Kidney capillary endothelial cell (primary cell): ENCODE measurements around the gene SLC12A4.

Experiments
- DNase-seq: peaks from one replicate; pipeline ENCODE4 v3.0.0-alpha.2; 2018; ENCODE audit warnings: low spot score

Gene SLC12A4

DNA sequence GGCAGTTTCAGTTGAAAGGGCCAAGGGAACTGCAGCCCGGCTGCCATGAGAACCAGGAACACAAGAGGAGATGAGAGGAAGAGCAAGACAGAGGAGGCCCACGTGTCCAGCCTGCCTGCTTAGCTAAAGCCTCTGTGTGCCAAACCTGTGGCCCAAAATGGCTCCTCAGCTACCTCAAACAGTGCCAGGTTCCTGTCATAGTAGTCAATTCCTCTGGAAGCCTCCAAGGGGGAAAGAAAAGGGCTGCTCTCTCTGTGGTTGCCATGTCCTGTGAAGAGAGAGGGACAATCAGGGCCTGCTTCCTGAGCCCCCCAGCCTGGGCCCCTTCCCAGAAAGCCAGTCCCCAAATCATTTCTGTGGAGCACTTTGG, 5.2 kb downstream of the SLC12A4 start:
- no peak for DNase-seq

DNA sequence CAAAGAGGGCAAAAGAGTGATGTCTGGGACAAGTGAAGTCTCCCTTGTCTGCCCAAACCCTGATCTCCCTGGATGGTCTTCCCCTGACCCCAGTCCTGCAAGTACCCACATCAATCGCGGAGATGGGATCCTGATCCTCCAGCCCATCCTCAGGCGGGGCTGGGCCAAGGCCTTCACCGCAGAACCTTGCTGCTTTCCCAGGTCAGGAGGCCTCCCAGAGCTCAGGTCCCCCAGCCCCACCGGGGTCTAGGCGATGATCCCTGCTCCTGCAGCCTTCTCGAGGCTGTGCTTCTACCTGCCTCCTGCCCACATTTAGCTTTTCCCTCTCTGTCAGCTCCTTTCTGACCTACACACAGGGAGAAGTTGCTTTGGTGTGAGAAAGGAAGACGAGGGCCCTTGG, 6.3 kb downstream of the SLC12A4 start:
- no peak for DNase-seq

DNA sequence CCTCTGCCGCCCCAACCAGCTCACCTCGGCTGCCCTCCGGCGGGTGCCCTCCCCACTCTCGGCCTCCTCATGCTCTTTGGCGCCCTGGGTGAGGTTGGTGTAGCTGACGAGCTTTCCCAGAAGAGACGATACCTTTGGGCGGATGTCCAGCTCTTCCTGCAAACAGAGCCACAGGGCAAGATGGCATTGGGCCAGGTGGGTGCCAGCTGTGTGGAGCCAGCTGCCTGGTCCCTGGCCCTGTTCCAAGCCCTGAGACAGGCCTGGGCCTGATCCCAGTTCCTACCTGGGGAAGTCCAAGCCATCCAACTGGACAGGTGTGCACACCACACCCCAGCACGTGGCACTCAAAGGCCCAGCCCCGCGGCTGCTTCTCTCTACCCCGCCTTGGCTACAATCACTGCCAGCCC, 6.9 kb downstream of the SLC12A4 start:
- DNase-seq, result no peak

DNA sequence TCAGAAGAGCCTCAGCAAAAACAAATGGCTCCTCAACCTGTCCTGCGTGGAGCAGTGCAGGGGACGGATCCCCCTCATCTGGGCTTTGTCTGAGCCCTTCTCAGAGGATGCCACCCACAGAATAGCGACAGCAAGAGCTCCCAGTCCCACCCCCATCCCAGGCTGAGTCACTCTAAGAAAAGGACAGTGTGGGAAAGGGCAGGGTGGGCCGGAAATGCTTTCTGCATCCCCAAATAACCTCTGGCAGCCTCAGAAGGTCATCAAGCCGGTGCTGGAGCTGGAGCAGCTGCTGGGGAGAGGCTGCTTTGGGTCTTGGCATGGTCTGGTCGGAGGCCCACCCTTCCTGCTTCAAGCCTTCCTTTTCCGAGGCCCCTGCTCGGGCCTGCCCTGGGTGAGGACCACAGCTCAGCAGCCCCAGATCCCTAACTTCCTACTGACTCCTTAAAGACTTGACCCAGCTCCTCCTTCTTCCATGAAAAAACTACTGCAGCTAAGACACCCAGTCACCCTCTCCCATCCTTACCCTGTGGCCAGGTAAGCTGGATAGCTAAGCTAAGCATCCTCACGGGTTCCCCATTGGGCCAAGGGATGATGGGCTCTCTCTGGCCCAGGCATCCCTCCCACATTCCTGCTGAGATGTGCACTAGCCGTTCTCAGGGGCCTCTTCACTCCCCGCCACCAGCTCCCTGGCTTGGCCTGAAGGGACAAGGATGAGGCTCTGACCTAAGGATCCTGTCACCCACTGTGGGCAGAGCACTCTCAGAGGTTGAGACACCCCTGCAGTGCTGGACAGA, 8.7 kb downstream of the SLC12A4 start:
- DNase-seq, result no peak

DNA sequence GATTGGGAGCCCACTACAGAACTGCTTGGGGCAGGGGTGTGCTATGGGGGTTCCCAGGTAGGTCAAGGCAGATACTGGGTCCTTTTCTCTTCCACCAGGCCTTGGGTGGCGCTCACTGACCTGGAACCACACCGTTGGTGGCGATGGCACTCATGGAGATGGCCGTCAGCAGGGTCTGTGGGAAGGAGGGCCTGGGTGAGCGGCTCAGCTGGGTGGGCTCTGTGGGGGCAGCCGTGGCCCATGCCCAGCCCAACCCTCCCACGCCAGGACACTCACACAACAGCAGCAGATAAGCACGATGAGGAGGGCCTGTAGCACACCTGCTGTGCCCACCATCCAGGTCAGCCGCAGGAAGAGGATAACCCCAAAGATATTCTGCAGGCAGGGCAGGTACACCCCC, 10.8 kb downstream of the SLC12A4 start:
- DNase-seq, result no peak

DNA sequence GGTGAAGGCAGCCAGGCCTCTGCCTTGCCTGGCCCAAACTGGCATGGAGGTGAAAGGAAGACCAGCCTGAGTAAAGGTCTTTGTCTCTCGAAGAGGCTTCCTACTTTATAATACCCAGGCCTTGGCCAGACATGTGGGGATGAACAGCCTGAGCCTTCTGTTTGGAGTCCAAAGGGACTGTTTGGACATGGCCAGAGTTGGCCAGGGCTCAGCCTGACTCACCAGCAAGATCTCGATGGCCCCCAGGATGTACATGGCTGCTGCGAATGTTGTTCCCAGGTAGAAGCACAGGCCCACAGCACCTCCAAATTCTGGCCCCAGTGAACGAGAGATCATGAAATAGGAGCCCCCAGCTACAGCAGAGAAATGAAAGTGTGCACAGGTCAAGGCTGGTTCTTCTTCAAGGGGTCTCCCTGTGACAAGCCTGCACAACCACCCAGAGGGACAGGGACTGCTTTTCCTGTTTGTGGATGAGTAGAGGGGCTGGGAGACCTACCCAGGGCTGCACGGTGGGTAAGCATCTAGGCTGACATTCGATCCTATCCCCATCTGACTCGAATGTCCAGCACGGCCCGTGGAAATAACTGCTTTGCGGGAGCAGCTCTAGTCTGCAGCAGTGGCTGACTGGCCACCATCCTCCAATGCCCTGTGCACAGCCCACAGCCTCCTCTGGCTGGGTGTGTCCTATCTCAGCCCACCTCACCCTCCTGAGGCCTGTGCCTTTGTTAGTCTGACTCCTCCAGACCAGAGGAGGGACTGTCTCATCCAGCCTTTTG, 13.8 kb downstream of the SLC12A4 start:
- no peak for DNase-seq

- no peak for DNase-seq
Observed at GRCh38 chr16:67953641-67954375, 14.6 kb downstream of the SLC12A4 start.

- DNase-seq, result no peak
Observed at GRCh38 chr16:67951485-67951884, 17.0 kb downstream of the SLC12A4 start.

DNA sequence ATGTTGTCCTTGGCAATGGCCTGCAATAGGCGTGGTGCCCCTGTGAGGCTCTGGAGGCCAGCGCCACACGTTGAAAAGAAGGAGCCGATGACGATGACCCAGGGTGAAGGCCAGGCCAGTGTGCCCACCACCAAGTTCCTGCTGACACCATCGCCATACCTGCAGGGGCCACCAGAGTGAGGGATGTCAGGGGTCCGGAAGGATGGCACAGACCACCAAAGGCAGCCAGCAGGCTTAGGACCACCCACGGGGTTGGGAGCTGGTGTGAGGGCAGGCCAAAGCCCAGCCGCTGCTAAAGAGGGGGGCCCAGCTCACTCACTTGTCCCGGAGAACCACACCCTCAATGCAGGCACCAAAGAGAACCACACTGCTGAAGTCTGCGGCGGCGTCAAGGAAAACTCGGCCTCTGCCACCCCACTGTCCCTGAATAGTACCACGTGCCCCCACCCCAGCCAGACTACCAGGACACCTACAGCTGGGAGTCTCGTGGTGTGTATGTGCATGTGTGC, 18.0 kb downstream of the SLC12A4 start:
- no peak for DNase-seq

GRCh38 chr16:67949645-67950044, 18.8 kb downstream of the SLC12A4 start:
- DNase-seq, result no peak

- DNase-seq, result no peak
Observed at GRCh38 chr16:67948015-67948414, 20.4 kb downstream of the SLC12A4 start.

- DNase-seq, result no peak
Observed at GRCh38 chr16:67946966-67947558, 21.4 kb downstream of the SLC12A4 start.

DNA sequence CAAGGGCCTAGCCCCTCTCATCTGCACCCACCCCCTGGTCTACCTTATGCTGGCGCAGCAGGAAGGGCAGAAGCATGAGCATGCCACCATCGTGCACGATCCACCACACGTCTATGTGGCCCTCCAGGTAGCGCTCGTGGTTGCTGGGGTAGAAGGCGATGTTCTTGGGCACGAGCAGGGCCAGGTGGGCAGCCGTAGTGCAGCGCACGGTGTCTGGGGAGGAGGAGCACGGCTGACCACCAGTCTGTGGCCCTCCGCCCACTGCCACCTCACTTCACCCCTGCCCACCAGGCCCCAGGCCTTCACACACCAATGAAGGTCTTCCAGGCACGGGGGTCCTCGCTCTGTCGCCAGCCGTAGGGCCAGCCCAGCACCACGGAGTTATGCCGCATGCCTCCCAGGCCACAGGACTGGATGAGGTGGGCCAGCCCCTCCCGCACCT, 22.3 kb downstream of the SLC12A4 start:
- no peak for DNase-seq

DNA sequence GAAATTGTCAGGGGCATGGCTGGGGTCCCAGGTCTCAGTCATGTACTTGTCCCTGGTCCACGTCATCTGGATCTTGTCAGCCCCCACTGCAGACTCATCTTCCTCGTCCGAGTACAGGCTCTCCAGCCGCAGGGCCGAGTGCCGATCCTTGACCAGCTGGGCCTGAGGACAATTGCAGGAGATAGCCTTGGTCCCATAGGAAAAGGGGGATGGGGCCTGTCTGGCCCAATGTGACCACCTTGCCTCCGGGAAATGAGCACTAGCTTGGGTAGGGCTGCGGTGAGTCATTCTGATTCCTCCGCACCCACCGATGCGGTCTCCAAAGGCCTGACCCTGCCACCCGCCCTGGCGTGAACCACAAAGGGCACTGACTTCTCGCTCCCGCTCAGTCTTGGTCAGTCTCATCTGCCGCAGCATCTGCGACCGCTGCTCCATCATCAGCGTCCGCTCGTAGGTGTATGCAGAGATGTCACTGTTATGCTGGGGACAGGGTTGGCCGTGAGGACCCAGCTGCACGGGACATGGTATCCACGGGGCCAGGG, 23.0 kb downstream of the SLC12A4 start:
- DNase-seq, result no peak

DNA sequence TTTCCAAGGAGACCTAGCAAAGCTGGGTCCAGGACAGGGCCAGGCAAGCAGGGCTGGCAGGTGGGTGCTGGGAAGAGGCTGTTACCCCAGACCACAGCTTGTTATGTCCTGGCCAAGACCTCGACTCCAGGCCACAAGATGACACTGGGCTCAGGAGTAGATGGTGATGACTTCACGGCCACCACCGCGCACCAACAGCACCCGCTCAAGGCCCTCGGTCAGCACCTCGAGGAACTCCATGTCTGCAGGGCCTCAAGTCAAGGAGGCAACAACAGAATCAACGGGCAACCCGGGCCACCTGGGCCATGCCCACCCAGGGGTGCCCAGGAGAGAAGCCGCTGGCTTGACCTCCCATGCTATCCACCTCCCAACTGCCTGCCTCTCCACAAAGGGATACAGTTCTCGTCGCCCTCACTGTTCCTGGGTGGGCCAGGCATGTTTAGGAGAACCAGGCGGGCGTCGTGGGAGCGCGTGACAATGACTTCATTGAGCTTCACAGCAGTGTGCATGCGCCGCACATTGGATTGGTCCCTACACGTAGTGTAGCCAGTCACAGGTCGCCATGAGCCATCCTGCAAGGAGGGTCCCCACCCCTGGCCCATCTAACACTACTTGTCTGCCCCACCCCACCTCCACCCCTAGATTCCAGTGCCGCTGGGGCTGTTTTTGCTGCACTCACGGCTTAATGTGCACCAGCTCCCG, 23.6 kb downstream of the SLC12A4 start:
- no peak for DNase-seq

DNA sequence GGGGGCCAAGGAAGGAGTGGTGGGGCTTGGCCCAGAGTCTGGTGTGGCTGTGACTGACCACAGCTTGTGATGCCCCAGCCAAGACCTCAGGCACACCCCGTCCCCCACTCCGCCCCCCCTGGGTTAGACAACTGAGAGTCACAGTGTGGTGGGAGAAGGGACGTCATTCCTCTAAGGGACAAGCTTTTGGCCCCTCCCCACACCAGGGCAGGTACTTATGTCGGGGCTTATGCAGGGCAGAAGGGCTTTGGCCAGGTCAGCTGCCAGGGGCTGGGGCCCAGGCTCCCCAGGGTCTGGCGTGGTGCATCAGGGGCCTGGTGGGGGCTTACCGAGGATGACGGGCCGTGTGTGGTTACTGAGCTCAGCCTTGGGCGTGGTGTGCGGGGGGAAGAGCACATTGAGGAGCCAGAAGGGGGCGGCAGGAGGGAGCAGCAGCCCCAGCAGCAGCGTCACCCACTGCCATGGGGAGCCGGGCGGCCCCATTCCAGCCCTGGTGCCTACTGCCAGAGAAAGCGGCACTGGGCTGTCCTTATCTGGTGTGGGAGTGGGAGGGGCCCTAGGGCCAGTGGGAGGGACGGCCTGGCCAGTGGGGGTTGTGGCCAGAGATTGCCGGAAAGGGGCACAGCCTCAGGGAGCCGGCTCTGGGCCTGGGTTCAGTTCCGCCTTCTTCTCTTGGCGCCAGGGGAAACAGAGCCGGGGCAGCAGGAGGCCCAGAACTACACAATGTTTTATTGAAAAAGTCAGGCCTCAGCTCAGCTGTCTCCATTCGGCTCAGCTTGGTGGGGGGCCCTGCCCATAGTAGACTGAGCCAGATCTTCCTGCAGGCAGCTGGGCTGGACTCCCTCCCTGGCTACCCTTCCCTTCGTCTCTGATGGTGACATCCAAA, 24.6 kb downstream of the SLC12A4 start, which contains the start of gene LCAT:
TSS of gene LCAT (minus strand) at position 502 of the 886 bp plus-strand sequence. CDS start at position 483, 19 bp downstream.
- DNase-seq, result no peak

- no peak for DNase-seq
Observed at GRCh38 chr16:67943256-67943618, 25.2 kb downstream of the SLC12A4 start.

DNA sequence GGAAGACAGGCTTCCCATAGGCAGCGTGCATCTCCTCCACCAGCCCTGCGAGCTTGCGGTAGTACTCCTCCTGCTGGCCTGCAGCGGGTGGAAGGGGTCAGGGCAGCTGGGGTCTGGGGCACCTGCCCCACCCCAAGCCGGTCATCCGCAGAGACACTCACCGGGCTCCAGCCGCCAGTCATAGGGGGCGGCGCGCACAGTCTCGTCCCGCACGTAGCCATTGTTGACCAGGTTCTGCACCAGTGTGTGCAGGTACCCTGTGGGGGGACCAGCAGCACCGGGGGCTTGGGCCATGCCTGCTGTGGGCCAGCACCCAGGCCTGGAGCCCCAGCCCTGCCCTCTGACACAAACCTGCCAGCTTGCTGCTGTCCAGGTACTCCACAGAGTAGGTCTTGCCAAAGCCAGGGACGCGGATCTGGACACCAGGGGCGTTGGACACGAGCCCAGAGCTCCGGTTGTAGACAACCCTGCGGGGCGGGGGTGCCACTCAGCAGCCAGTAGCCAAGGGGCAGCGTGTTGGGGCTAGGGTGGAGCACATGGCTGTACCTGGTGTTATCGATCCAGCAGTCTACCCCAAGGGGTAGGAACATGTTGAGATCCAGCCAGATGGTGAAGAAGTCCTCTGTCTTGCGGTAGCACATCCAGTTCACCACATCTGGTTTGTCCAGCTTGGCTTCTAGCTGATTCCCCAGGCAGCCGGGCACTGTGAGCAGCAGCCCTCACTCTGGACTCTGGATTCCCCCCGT, 25.8 kb downstream of the SLC12A4 start:
- no peak for DNase-seq

DNA sequence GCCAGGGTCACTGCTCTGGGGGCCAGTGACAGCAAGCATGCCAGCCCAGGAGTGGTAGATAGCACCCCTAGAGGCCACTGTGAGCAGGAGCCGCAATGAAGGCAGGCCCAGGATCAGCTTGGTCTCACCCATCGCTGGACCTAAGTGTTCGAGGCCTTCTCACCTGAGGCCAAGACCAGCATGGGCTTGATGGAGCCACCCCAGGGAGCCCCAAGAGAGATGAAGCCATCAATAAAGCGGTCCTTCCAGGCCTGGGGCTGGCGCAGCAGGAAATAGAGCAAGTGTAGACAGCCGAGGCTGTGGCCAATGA, 26.3 kb downstream of the SLC12A4 start:
- DNase-seq, result peak; percentile 36
